ENCODE data around the gene RUSF1. TPM values are rescaled to one million over a fixed set of nuclear protein-coding genes. Genes with fewer than 3 reads are reported as not detected.

The RUSF1 gene
- total RNA-seq, 4 donors from 2014 or later, result 65.2 to 124 (median 110) TPM

- no peaks in the 10 kb centered on the region for H3K9me3 ChIP-seq
- peaks cover 0 to 19% (median 4%) of the 10 kb centered on the region in 4 donors for H3K4me1 ChIP-seq
- no peak overlapping the region for H3K27ac ChIP-seq
- H3K4me3 ChIP-seq, result no peak overlapping the region
- peaks cover 0 to 35% (median 0%) of the 10 kb centered on the region in 3 donors for H3K36me3 ChIP-seq
- H3K27me3 ChIP-seq, result no peaks in the 10 kb centered on the region
- no peak for DNase-seq
- TF ChIP-seq, protein P1, sequence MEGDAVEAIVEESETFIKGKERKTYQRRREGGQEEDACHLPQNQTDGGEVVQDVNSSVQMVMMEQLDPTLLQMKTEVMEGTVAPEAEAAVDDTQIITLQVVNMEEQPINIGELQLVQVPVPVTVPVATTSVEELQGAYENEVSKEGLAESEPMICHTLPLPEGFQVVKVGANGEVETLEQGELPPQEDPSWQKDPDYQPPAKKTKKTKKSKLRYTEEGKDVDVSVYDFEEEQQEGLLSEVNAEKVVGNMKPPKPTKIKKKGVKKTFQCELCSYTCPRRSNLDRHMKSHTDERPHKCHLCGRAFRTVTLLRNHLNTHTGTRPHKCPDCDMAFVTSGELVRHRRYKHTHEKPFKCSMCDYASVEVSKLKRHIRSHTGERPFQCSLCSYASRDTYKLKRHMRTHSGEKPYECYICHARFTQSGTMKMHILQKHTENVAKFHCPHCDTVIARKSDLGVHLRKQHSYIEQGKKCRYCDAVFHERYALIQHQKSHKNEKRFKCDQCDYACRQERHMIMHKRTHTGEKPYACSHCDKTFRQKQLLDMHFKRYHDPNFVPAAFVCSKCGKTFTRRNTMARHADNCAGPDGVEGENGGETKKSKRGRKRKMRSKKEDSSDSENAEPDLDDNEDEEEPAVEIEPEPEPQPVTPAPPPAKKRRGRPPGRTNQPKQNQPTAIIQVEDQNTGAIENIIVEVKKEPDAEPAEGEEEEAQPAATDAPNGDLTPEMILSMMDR (IDR thresholded peaks at IDR 0.05), result no peak
- TF ChIP-seq POLR2A (IDR thresholded peaks at IDR 0.05), result no peak
Observed at GRCh38 chr16:31501966-31502348, 6.2 kb downstream of the RUSF1 start.

DNA sequence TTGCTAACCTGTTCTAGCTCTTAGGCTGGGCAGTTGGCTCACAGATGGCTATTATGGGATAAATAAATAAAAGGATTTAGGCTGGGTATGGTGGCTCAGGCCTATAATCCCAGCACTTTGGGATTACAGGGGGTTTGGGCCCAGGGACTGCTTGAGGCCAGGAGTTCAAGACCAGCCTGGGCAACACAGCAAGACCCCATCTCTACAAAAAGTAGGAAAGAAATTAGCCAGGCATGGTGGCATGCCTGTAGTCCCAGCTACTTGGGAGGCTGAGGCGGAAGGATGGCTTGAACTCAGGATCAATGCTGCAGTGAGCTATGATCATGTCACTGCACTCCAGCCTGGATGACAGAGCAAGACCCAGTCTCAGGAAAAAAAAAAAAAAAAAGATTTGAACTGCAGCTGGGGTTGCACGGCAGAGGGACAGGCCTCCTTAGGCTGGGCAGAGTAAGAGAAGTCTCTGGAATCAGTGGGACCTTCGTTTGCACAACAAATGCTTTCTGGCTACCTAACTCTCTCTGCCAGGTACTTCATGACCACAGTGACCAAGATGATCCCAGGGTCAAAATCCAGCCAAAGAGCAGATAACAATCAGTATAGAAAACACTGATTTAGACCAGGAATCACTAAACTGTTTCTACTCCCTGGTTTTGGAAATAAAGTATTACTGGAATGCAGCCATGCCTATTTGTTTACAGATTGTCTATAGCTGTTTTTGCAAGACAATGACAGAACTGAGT lies 6.8 kb downstream of the RUSF1 start:
- Histone ChIP-seq H3K4me1 (peaks cover 0 to 13% (median 0%) of the 10 kb centered on the region in 4 donors), H3K4me3 (no peak overlapping the region), H3K27ac (no peak overlapping the region), H3K27me3 (no peaks in the 10 kb centered on the region), H3K9me3 (no peaks in the 10 kb centered on the region), H3K36me3 (peaks cover 0 to 41% (median 0%) of the 10 kb centered on the region in 3 donors)
- no peak for TF ChIP-seq POLR2A (IDR thresholded peaks at IDR 0.05)
- TF ChIP-seq, protein P1 (IDR thresholded peaks at IDR 0.05), result no peak
- DNase-seq, result no peak

GRCh38 chr16:31499928-31500327 lies 8.3 kb downstream of the RUSF1 start:
- H3K36me3 ChIP-seq, result peaks cover 0 to 56% (median 0%) of the 10 kb centered on the region in 3 donors
- peaks cover 0 to 10% (median 0%) of the 10 kb centered on the region in 4 donors for H3K4me1 ChIP-seq
- no peak overlapping the region for H3K27ac ChIP-seq
- DNase-seq, result no peak
- H3K27me3 ChIP-seq, result no peaks in the 10 kb centered on the region
- H3K9me3 ChIP-seq, result no peaks in the 10 kb centered on the region
- H3K4me3 ChIP-seq, result no peak overlapping the region
- TF ChIP-seq, protein P1 (IDR thresholded peaks at IDR 0.05), result no peak
- TF ChIP-seq POLR2A (IDR thresholded peaks at IDR 0.05), result no peak

- Histone ChIP-seq H3K27me3 (no peaks in the 10 kb centered on the region), H3K4me1 (peaks cover 0 to 10% (median 0%) of the 10 kb centered on the region in 4 donors), H3K36me3 (peaks cover 0 to 69% (median 0%) of the 10 kb centered on the region in 3 donors), H3K27ac (no peak overlapping the region), H3K9me3 (no peaks in the 10 kb centered on the region), H3K4me3 (no peak overlapping the region)
- no peak for DNase-seq
- TF ChIP-seq POLR2A (IDR thresholded peaks at IDR 0.05), result no peak
- TF ChIP-seq, protein P1 (IDR thresholded peaks at IDR 0.05), result no peak
Observed at GRCh38 chr16:31498493-31498892, 9.7 kb downstream of the RUSF1 start.

DNA sequence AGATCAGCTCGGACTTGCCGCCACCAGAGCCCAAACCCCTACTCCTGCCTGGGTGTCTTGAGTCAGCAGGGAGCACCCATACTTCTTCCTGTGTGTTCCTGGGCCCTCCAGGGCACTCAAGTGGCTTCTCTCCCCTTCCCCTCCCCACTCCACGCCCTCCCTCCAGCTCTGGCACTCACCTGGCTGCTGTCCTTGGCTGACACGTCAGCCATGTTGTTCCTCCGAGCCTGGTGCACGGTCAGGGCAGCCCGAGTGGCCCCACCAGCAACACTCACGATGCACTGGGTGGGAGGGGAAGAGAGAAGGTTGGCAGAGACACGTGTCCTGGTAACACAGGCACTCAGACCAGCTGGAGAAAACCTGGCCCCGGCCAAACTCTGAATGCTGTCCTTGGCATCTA lies 11.5 kb downstream of the RUSF1 start:
- Histone ChIP-seq H3K9me3 (no peaks in the 10 kb centered on the region), H3K4me3 (no peak overlapping the region), H3K4me1 (peaks cover 0 to 4% (median 0%) of the 10 kb centered on the region in 4 donors), H3K27me3 (no peaks in the 10 kb centered on the region), H3K36me3 (peaks cover 0 to 87% (median 0%) of the 10 kb centered on the region in 3 donors), H3K27ac (no peak overlapping the region)
- DNase-seq, result no peak
- TF ChIP-seq, protein P1 (IDR thresholded peaks at IDR 0.05), result no peak
- TF ChIP-seq POLR2A (IDR thresholded peaks at IDR 0.05), result no peak
